ENCODE measurements around the gene ATG7. TPM values are rescaled to one million over a fixed set of nuclear protein-coding genes. Genes with fewer than 3 reads are reported as not detected.

ATG7 gene
- total and polyA plus RNA-seq, 10 of the 15 experiments (the other 5 are each of a cell fraction or from before 2014, with no cell fraction given), result 13.5 to 49.5 (median 26.4) TPM

- no peak for TF ChIP-seq ZBTB40 (IDR thresholded peaks at IDR 0.05; ENCODE audit: borderline replicate concordance)
Observed at GRCh38 chr3:11543141-11543947, 271.1 kb downstream of the ATG7 start (continued).

GRCh38 chr3:11543948-11544387 lies 271.8 kb downstream of the ATG7 start:
- TF ChIP-seq STAT3 (IDR thresholded peaks at IDR 0.05; ENCODE audit: low read depth, low read length) (no peak), CREB1 (IDR thresholded peaks at IDR 0.05; ENCODE audit: low read depth) (no peak)
- RAD21 ChIA-PET (ENCODE audit: unreplicated experiment), result no interaction called here
- 94% methylated on average over 6 of the region's 6 CpGs for WGBS (ENCODE audit: insufficient coverage, insufficient replicate concordance, low lambda C conversion rate, missing lambda C conversion rate)
- FAIRE-seq (no peak), ATAC-seq (no peak), DNase-seq (ENCODE audit: low read depth, low spot score) (no peak)
- Histone ChIP-seq H2AFZ (ENCODE audit: control insufficient read depth, low read depth, low read length) (no peak overlapping the region), H3K36me3 (ENCODE audit: control insufficient read depth in 2 of 2, insufficient read depth in 2 of 2, low read length in 1 of 2) (no peaks in the 10 kb centered on the region), H4K20me1 (ENCODE audit: control insufficient read depth, insufficient read depth) (no peaks in the 10 kb centered on the region), H3K9ac (ENCODE audit: control insufficient read depth, insufficient read depth, low read length) (no peak overlapping the region), H3K27me3 (replicated peaks in 1 of 2; ENCODE audit: control insufficient read depth in 2 of 2, insufficient read depth in 2 of 2, low read length in 1 of 2) (no peaks in the 10 kb centered on the region), H3K9me3 (replicated peaks; ENCODE audit: control insufficient read depth, insufficient read depth, low read length) (no peaks in the 10 kb centered on the region; the same call in 2 of the 3 replicates), H3K4me3 (no peak overlapping the region), H3K27ac (ENCODE audit: control insufficient read depth, insufficient read depth) (no peak overlapping the region), H3K4me1 (ENCODE audit: control insufficient read depth, insufficient read depth, low read length) (no peaks in the 10 kb centered on the region), H3K4me2 (ENCODE audit: control insufficient read depth, insufficient read depth) (no peak overlapping the region), H3K79me2 (ENCODE audit: control insufficient read depth, insufficient read depth, low read length) (no peaks in the 10 kb centered on the region)
- POLR2A ChIA-PET, result no interaction called here
- intact Hi-C loops (cut with micrococcal nuclease; ENCODE audit: unreplicated experiment) (no loop called here), in situ Hi-C loops (cut with MboI) (no loop called here)
- SMC1A ChIA-PET (ENCODE audit: uncharacterized antibody, unreplicated experiment), result no interaction called here
- CTCF ChIA-PET, result no interaction called here
- BruUV-seq (replicated peaks), result no TSS peak
